HepG2 (cell line): ENCODE results near the gene ZKSCAN1. TPM values are rescaled to one million over a fixed set of nuclear protein-coding genes. Genes with fewer than 3 reads are reported as not detected.
A peak's percentile ranks its signal among the peaks of the same experiment; 100 is the strongest.

Source experiments
- ARNT ChIP-seq: fragments of 450-650 bp; IDR thresholded peaks from 2 replicates; pipeline ENCODE4 v1.6.1; 2017
- BHLHE40 ChIP-seq: IDR thresholded peaks from 2 replicates; pipeline ENCODE4 v1.6.1; 2011; ENCODE audit warnings: low read length, improper control_type of control experiment
- CCDC6 ChIP-seq: sonication (generic); formaldehyde crosslinking; IDR thresholded peaks from 2 replicates; pipeline ENCODE4 v1.8.1; 2022; ENCODE audit warnings: mild to moderate bottlenecking, missing genetic modification reagents, moderate library complexity
- MAF1 ChIP-seq: sonication (generic); formaldehyde crosslinking; IDR thresholded peaks from 2 replicates; pipeline ENCODE4 v1.5.0; 2020; ENCODE audit warnings: missing genetic modification reagents, borderline replicate concordance
- NR2F1 ChIP-seq, 2 experiments: fragments of 450-650 bp in 1 of 2; formaldehyde crosslinking in 1 of 2; IDR thresholded peaks; 2 replicates each; pipeline versions ENCODE4 v1.5.0 to v1.6.1; 2016 to 2020; ENCODE audit warnings: mild to moderate bottlenecking in 1 of 2, missing compliant biosample characterization in 1 of 2, missing genetic modification reagents in 1 of 2, moderate library complexity in 1 of 2
- PCBP1 ChIP-seq: fragments of 200-400 bp; formaldehyde crosslinking; IDR thresholded peaks from 2 replicates; pipeline ENCODE4 v1.6.1; 2017; ENCODE audit warnings: mild to moderate bottlenecking, low read depth, low read length, borderline replicate concordance
- PTBP1 ChIP-seq: fragments of 200-400 bp; formaldehyde crosslinking; IDR thresholded peaks from 2 replicates; pipeline ENCODE4 v1.6.1; 2018; ENCODE audit warnings: low read length, low read depth; ENCODE audit not compliant: poor library complexity, severe bottlenecking
- TIGD3 ChIP-seq: sonication (generic); formaldehyde crosslinking; IDR thresholded peaks from 2 replicates; pipeline ENCODE4 v1.5.1; 2020; ENCODE audit warnings: mild to moderate bottlenecking, missing genetic modification reagents, borderline replicate concordance
- USF2 ChIP-seq, 2 experiments: sonication (generic) in 1 of 2; formaldehyde crosslinking in 1 of 2; IDR thresholded peaks; 2 replicates each; pipeline versions ENCODE4 v1.5.1 to v1.6.1; 2011 to 2020; ENCODE audit warnings: borderline replicate concordance in 1 of 2, low read depth in 1 of 2, low read length in 1 of 2, mild to moderate bottlenecking in 1 of 2, missing genetic modification reagents in 1 of 2, moderate library complexity in 1 of 2
- ZNF142 ChIP-seq: sonication (generic); formaldehyde crosslinking; IDR thresholded peaks from 2 replicates; pipeline ENCODE4 v1.4.0; 2020; ENCODE audit warnings: missing genetic modification reagents
- ZNF260 ChIP-seq: sonication (generic); formaldehyde crosslinking; IDR thresholded peaks from 2 replicates; pipeline ENCODE4 v1.4.0; 2020; ENCODE audit warnings: missing genetic modification reagents, low read depth, mild to moderate bottlenecking, borderline replicate concordance
- polyA plus RNA-seq, 8 experiments: library from polyadenylated mRNA; depleted of rRNA in 3 of 8; stranded (reverse) in 7 of 8; unstranded in 1 of 8; fragments of >200 nt; fragmentation: Illumina TruSeq in 4 of 8; extraction: Trizol in 4 of 8; gene quantifications; 2 replicates each; pipeline versions ENCODE4 v1.2.1 to v1.2.3, GENCODE V29; 2011 to 2016; ENCODE audit warnings: low read depth in 4 of 8, missing spikeins in 1 of 8, mixed read lengths in 1 of 8; ENCODE audit not compliant: insufficient read depth in 1 of 8
- total RNA-seq, 5 experiments: library from RNA; depleted of rRNA; stranded (reverse); fragments of >200 nt; fragmentation: Illumina TruSeq; extraction: Trizol; gene quantifications; 2 replicates each; pipeline ENCODE4 v1.2.3, GENCODE V29; 2016; ENCODE audit warnings: low read depth in 1 of 5
- TF ChIP-seq, protein P1 (sequence below): sonication (generic); formaldehyde crosslinking; IDR thresholded peaks from 2 replicates; pipeline ENCODE4 v1.5.0; 2020; ENCODE audit warnings: missing genetic modification reagents
- TF ChIP-seq, protein P2 (sequence below): sonication (generic); formaldehyde crosslinking; IDR thresholded peaks from 2 replicates; pipeline ENCODE4 v1.5.0; 2020; ENCODE audit warnings: missing genetic modification reagents, mild to moderate bottlenecking, borderline replicate concordance

Gene ZKSCAN1
- total and polyA plus RNA-seq, 2 of the 13 experiments (the other 11 are each of a cell fraction or from before 2014, with no cell fraction given): 46.4 to 60.6 TPM

- TF ChIP-seq, protein P1, sequence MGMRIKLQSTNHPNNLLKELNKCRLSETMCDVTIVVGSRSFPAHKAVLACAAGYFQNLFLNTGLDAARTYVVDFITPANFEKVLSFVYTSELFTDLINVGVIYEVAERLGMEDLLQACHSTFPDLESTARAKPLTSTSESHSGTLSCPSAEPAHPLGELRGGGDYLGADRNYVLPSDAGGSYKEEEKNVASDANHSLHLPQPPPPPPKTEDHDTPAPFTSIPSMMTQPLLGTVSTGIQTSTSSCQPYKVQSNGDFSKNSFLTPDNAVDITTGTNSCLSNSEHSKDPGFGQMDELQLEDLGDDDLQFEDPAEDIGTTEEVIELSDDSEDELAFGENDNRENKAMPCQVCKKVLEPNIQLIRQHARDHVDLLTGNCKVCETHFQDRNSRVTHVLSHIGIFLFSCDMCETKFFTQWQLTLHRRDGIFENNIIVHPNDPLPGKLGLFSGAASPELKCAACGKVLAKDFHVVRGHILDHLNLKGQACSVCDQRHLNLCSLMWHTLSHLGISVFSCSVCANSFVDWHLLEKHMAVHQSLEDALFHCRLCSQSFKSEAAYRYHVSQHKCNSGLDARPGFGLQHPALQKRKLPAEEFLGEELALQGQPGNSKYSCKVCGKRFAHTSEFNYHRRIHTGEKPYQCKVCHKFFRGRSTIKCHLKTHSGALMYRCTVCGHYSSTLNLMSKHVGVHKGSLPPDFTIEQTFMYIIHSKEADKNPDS (CRISPR knock-in tag): no peak; the same call in 1 of the 2 replicates
- TF ChIP-seq ARNT (no peak), NR2F1 (CRISPR knock-in tag; IDR thresholded peaks at IDR 0.05) (no peak), MAF1 (no peak), TIGD3 (CRISPR knock-in tag) (no peak), CCDC6 (CRISPR knock-in tag) (no peak; the same call in 1 of the 2 replicates), BHLHE40 (peak; percentile 79), ZNF142 (CRISPR knock-in tag) (peak; percentile 36; the same call in 1 of the 2 replicates), USF2 (IDR thresholded peaks at IDR 0.05; ENCODE audit: low read depth, low read length) (no peak), USF2 (CRISPR knock-in tag; IDR thresholded peaks at IDR 0.05; ENCODE audit: borderline replicate concordance) (0 out of 2 replicates have a peak, but pooled peaks have one; percentile 28), PCBP1 (no peak), PTBP1 (no peak), ZNF260 (CRISPR knock-in tag) (no peak)
- TF ChIP-seq, protein P2, sequence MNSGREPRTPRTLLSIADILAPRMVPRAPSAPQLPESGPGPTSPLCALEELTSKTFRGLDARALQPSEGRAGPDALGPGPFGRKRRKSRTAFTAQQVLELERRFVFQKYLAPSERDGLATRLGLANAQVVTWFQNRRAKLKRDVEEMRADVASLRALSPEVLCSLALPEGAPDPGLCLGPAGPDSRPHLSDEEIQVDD (CRISPR knock-in tag): peak; percentile 36; the same call in 1 of the 2 replicates
Observed at GRCh38 chr7:99997545-99998137, 17.8 kb upstream of the ZKSCAN1 start (continued).
